Neural progenitor cell (in vitro differentiated cells): ENCODE results near the gene TAPT1. TPM values are rescaled to one million over a fixed set of nuclear protein-coding genes. Genes with fewer than 3 reads are reported as not detected.

Source experiments
- DNase-seq: peaks from one replicate; pipeline ENCODE4 v3.0.0-alpha.2; 2016; ENCODE audit warnings: low spot score
- H2AFZ ChIP-seq: fragments of 200-600 bp; sonication (generic); replicated peaks from 2 replicates; pipeline ENCODE4 v1.6.1; 2016; ENCODE audit warnings: antibody characterized with exemption
- H3F3A ChIP-seq: fragments of 200-600 bp; sonication (generic); 2 replicates; pipeline ENCODE4 v1.6.1; 2016; ENCODE audit warnings: antibody characterized with exemption, low read depth
- H3K27ac ChIP-seq: fragments of 200-600 bp; sonication (generic); 2 replicates; pipeline ENCODE4 v1.5.1; 2016; ENCODE audit warnings: mild to moderate bottlenecking
- H3K27me3 ChIP-seq: fragments of 200-600 bp; sonication (generic); 2 replicates; pipeline ENCODE4 v1.6.1; 2016; ENCODE audit warnings: mild to moderate bottlenecking, moderate library complexity
- H3K36me3 ChIP-seq: fragments of 200-600 bp; sonication (generic); 2 replicates; pipeline ENCODE4 v1.5.1; 2016
- H3K4me1 ChIP-seq: fragments of 200-600 bp; sonication (generic); 2 replicates; pipeline ENCODE4 v1.6.1; 2016; ENCODE audit warnings: mixed run types
- H3K4me2 ChIP-seq: fragments of 200-600 bp; sonication (generic); 2 replicates; pipeline ENCODE4 v1.6.1; 2016
- H3K4me3 ChIP-seq: fragments of 200-600 bp; sonication (generic); 2 replicates; pipeline ENCODE4 v1.5.1; 2016
- H3K79me2 ChIP-seq: fragments of 200-600 bp; sonication (generic); 2 replicates; pipeline ENCODE4 v1.6.1; 2016; ENCODE audit warnings: low read depth
- H3K9ac ChIP-seq: fragments of 200-600 bp; sonication (generic); 2 replicates; pipeline ENCODE4 v1.6.1; 2016
- H3K9me3 ChIP-seq: fragments of 200-600 bp; sonication (generic); 2 replicates; pipeline ENCODE4 v1.5.1; 2016; ENCODE audit warnings: low read depth
- H4K20me1 ChIP-seq: fragments of 200-600 bp; sonication (generic); 2 replicates; pipeline ENCODE4 v1.6.1; 2016; ENCODE audit warnings: low read depth
- H3K27ac Mint-ChIP-seq: 3 replicates; pipeline ENCODE4 v1.8.0; 2021; ENCODE audit warnings: mixed read lengths
- H3K27me3 Mint-ChIP-seq: 2 replicates; pipeline ENCODE4 v1.8.0; 2022; ENCODE audit warnings: low read depth, mild to moderate bottlenecking, inconsistent platforms, moderate library complexity, mixed read lengths; ENCODE audit not compliant: insufficient read depth
- H3K36me3 Mint-ChIP-seq: 3 replicates; pipeline ENCODE4 v1.8.0; 2021; ENCODE audit warnings: mixed read lengths
- H3K4me1 Mint-ChIP-seq: 3 replicates; pipeline ENCODE4 v1.8.0; 2021; ENCODE audit warnings: mixed read lengths
- H3K4me3 Mint-ChIP-seq: 3 replicates; pipeline ENCODE4 v1.8.0; 2021; ENCODE audit warnings: mild to moderate bottlenecking, moderate library complexity, mixed read lengths
- H3K9me3 Mint-ChIP-seq: 3 replicates; pipeline ENCODE4 v1.8.0; 2020; ENCODE audit warnings: mixed read lengths
- EZH2 ChIP-seq: fragments of 200-600 bp; sonication (generic); IDR thresholded peaks from 2 replicates; pipeline ENCODE4 v1.6.1; 2017; ENCODE audit warnings: antibody characterized with exemption, mild to moderate bottlenecking, moderate library complexity
- EZH2phosphoT487 ChIP-seq: fragments of 200-600 bp; sonication (generic); IDR thresholded peaks from 2 replicates; pipeline ENCODE4 v1.6.1; 2017; ENCODE audit warnings: antibody characterized with exemption
- total RNA-seq: library from RNA; depleted of rRNA; stranded (reverse); fragments of >200 nt; gene quantifications from 2 replicates; pipeline ENCODE4 v1.2.3, GENCODE V29; 2015; ENCODE audit warnings: low replicate concordance
- TF ChIP-seq, protein P1 (sequence below): fragments of 200-600 bp; sonication (generic); IDR thresholded peaks from 2 replicates; pipeline ENCODE4 v1.5.1; 2017; ENCODE audit warnings: antibody characterized with exemption, mild to moderate bottlenecking

Gene TAPT1
- total RNA-seq, 1 donor from 2014 or later: 18.9 TPM

DNA sequence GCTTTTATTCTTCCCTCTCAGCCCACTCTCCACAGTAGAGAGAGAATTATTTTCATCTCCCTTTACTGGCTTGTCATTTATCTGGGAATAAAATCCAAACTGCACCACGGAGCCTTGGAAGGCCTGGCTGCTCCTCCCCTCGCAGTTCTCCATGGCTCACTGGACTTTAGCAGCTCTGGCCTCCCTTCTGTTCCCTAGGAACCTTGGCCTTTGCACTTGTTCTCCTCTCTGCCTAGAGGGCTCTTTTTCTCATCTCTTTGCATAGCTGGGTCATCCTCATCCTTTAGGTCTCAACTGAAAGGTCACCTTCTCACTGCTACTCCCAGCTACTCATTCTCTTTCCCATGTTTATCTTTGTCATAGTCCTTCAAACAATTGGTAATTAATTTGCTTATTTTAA is 31.3 kb upstream of the TAPT1 start:
- Mint-ChIP-seq H3K9me3 (no peaks in the 10 kb centered on the region), H3K27ac (no peak overlapping the region)

DNA sequence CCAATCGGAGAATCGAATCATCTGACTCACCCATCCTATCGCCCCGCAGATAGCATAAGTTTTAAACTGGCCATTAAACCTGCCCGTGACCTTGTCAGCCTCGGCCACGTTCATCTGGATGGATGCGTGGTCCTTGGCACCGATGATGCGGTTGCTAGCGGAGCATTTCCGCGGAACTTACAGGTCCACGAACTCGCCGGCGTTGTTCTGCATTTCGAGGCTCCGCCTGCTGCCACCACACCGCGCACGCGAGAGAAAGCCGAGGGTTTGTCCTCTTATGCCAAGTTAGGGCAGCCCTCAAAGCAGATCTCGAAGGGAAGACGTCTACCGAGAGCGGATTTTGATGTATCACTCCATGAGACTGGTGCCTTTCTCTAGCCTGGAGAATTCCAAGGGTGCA is 30.1 kb upstream of the TAPT1 start:
- peaks cover 36% of the 10 kb centered on the region for H3K36me3 Mint-ChIP-seq
- no peaks in the 10 kb centered on the region for H3K4me1 Mint-ChIP-seq
- no peak overlapping the region for H3K27ac Mint-ChIP-seq
- no peak overlapping the region for H2AFZ ChIP-seq
- TF ChIP-seq EZH2phosphoT487: no peak
- no peak for TF ChIP-seq EZH2
- TF ChIP-seq, protein P1, sequence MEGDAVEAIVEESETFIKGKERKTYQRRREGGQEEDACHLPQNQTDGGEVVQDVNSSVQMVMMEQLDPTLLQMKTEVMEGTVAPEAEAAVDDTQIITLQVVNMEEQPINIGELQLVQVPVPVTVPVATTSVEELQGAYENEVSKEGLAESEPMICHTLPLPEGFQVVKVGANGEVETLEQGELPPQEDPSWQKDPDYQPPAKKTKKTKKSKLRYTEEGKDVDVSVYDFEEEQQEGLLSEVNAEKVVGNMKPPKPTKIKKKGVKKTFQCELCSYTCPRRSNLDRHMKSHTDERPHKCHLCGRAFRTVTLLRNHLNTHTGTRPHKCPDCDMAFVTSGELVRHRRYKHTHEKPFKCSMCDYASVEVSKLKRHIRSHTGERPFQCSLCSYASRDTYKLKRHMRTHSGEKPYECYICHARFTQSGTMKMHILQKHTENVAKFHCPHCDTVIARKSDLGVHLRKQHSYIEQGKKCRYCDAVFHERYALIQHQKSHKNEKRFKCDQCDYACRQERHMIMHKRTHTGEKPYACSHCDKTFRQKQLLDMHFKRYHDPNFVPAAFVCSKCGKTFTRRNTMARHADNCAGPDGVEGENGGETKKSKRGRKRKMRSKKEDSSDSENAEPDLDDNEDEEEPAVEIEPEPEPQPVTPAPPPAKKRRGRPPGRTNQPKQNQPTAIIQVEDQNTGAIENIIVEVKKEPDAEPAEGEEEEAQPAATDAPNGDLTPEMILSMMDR: no peak
- no peaks in the 10 kb centered on the region for H3K27me3 Mint-ChIP-seq
- no peaks in the 10 kb centered on the region for H3F3A ChIP-seq
- no peaks in the 10 kb centered on the region for H3K9me3 Mint-ChIP-seq
- no peaks in the 10 kb centered on the region for H3K36me3 ChIP-seq
- no peaks in the 10 kb centered on the region for H4K20me1 ChIP-seq
- no peak overlapping the region for H3K27ac ChIP-seq
- no peaks in the 10 kb centered on the region for H3K27me3 ChIP-seq
- no peak overlapping the region for H3K4me3 ChIP-seq
- H3K9ac ChIP-seq: no peak overlapping the region
- no peak overlapping the region for H3K4me2 ChIP-seq
- no peaks in the 10 kb centered on the region for H3K9me3 ChIP-seq
- H3K4me1 ChIP-seq: no peaks in the 10 kb centered on the region
- no peaks in the 10 kb centered on the region for H3K79me2 ChIP-seq
- H3K4me3 Mint-ChIP-seq: no peak overlapping the region
- DNase-seq: no peak

More for the DNA sequence above, 31.3 kb upstream of the TAPT1 start:
- Histone ChIP-seq H2AFZ (no peak overlapping the region), H3F3A (no peaks in the 10 kb centered on the region), H3K4me3 (no peak overlapping the region), H3K4me1 (no peaks in the 10 kb centered on the region), H3K27ac (no peak overlapping the region), H3K9ac (no peak overlapping the region), H4K20me1 (no peaks in the 10 kb centered on the region), H3K36me3 (no peaks in the 10 kb centered on the region), H3K27me3 (no peaks in the 10 kb centered on the region), H3K4me2 (no peak overlapping the region), H3K79me2 (no peaks in the 10 kb centered on the region), H3K9me3 (no peaks in the 10 kb centered on the region)
- H3K4me1 Mint-ChIP-seq: no peaks in the 10 kb centered on the region
- no peak overlapping the region for H3K4me3 Mint-ChIP-seq
- H3K36me3 Mint-ChIP-seq: peaks cover 29% of the 10 kb centered on the region
- H3K27me3 Mint-ChIP-seq: no peaks in the 10 kb centered on the region
- no peak for TF ChIP-seq EZH2
- TF ChIP-seq EZH2phosphoT487: no peak
- TF ChIP-seq, protein P1: no peak
- DNase-seq: no peak

DNA sequence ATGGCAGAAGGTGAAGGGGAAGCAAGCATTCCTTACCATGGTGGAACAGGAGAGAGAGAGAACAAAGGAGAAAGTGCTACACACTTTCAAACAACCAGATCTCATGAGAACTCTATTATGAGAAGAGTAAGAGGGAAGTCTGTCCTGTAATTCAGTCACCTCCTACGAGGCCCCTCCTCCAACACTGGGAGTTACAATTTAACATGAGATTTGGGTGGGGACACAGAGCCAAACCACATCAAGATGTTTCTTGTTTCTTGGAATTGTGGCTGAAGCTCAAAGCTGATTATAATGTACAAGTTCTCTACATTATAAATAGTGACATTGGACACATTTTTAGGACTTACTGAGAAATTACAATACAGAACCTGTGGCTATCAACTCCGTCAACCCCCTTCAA is 29.5 kb upstream of the TAPT1 start:
- Histone ChIP-seq H4K20me1 (no peaks in the 10 kb centered on the region), H3K4me1 (no peaks in the 10 kb centered on the region), H3K9ac (no peak overlapping the region), H3K4me2 (no peak overlapping the region), H3K4me3 (no peak overlapping the region), H3K27me3 (no peaks in the 10 kb centered on the region), H3K9me3 (no peaks in the 10 kb centered on the region), H3K36me3 (no peaks in the 10 kb centered on the region), H3K79me2 (no peaks in the 10 kb centered on the region), H3F3A (no peaks in the 10 kb centered on the region), H2AFZ (no peak overlapping the region), H3K27ac (no peak overlapping the region)
- Mint-ChIP-seq H3K4me3 (no peak overlapping the region), H3K4me1 (peaks cover 4% of the 10 kb centered on the region), H3K27me3 (peaks cover 3% of the 10 kb centered on the region), H3K9me3 (no peaks in the 10 kb centered on the region), H3K27ac (no peak overlapping the region), H3K36me3 (peaks cover 38% of the 10 kb centered on the region)
- TF ChIP-seq EZH2phosphoT487 (no peak), EZH2 (no peak)
- TF ChIP-seq, protein P1: no peak
- no peak for DNase-seq
